Breast epithelium (tissue), 4 donors: ENCODE measurements around the gene LRRC58. TPM values are rescaled to one million over a fixed set of nuclear protein-coding genes. Genes with fewer than 3 reads are reported as not detected.
A peak's percentile ranks its signal among the peaks of the same experiment; 100 is the strongest.

ENCODE experiments used
- DNase-seq, 2 donors: peaks; one replicate each; pipeline ENCODE4 v3.0.0-alpha.2; 2019; ENCODE audit warnings: low spot score in 2 of 2
- H3K27ac ChIP-seq, 2 donors: fragments of 200-600 bp; sonication (generic) in 1 of 2; one replicate each; pipeline ENCODE4 v1.5.1; 2016 to 2019; ENCODE audit warnings: mild to moderate bottlenecking in 1 of 2
- H3K27me3 ChIP-seq, 2 donors: fragments of 200-600 bp; sonication (generic) in 1 of 2; one replicate each; pipeline versions ENCODE4 v1.5.1 to v1.6.0; 2017 to 2019; ENCODE audit warnings: control low read depth in 1 of 2, mild to moderate bottlenecking in 1 of 2
- H3K36me3 ChIP-seq: fragments of 200-600 bp; one replicate; pipeline ENCODE4 v1.5.1; 2019
- H3K4me1 ChIP-seq, 2 donors: fragments of 200-600 bp; sonication (generic); one replicate each; pipeline ENCODE4 v1.5.1; 2016 to 2019; ENCODE audit warnings: control low read depth in 1 of 2
- H3K4me3 ChIP-seq, 3 donors: fragments of 200-600 bp; sonication (generic); 1 replicate in 2 of 3; 2 replicates in 1 of 3; pipeline ENCODE4 v1.5.1; 2016 to 2019; ENCODE audit warnings: mild to moderate bottlenecking in 3 of 3, moderate library complexity in 2 of 3
- H3K9me3 ChIP-seq, 2 donors: fragments of 200-600 bp; sonication (generic) in 1 of 2; one replicate each; pipeline ENCODE4 v1.5.1; 2016 to 2019; ENCODE audit warnings: control low read depth in 1 of 2
- POLR2A ChIP-seq: fragments of 450-650 bp; IDR thresholded peaks from one replicate; pipeline ENCODE4 v1.6.1; 2016; ENCODE audit warnings: antibody characterized with exemption, mild to moderate bottlenecking, moderate library complexity
- POLR2AphosphoS5 ChIP-seq, 3 donors: sonication (generic); formaldehyde crosslinking; IDR thresholded peaks; one replicate each; pipeline ENCODE4 v1.6.1; 2017; ENCODE audit warnings: antibody characterized with exemption in 3 of 3
- intact Hi-C: fragments of 100-400 bp; cut with DNase I; formaldehyde crosslinking; loops from one replicate; pipeline ENCODE4 v1.15.1; 2023; ENCODE audit warnings: low total_unique reads
- total RNA-seq, 3 donors: library from RNA; depleted of rRNA; stranded (reverse); fragments of >200 nt; gene quantifications; one replicate each; pipeline ENCODE4 v1.1.0, GENCODE V29; 2016
- TF ChIP-seq, protein P1 (sequence below), 3 donors: fragments of 450-650 bp; IDR thresholded peaks; one replicate each; pipeline ENCODE4 v1.5.1; 2016 to 2017; ENCODE audit warnings: antibody characterized with exemption in 3 of 3, mild to moderate bottlenecking in 3 of 3, moderate library complexity in 3 of 3

The LRRC58 gene
- 10 to 100 TPM; 32.1 to 40.2 (median 40.1) TPM for total RNA-seq

DNA sequence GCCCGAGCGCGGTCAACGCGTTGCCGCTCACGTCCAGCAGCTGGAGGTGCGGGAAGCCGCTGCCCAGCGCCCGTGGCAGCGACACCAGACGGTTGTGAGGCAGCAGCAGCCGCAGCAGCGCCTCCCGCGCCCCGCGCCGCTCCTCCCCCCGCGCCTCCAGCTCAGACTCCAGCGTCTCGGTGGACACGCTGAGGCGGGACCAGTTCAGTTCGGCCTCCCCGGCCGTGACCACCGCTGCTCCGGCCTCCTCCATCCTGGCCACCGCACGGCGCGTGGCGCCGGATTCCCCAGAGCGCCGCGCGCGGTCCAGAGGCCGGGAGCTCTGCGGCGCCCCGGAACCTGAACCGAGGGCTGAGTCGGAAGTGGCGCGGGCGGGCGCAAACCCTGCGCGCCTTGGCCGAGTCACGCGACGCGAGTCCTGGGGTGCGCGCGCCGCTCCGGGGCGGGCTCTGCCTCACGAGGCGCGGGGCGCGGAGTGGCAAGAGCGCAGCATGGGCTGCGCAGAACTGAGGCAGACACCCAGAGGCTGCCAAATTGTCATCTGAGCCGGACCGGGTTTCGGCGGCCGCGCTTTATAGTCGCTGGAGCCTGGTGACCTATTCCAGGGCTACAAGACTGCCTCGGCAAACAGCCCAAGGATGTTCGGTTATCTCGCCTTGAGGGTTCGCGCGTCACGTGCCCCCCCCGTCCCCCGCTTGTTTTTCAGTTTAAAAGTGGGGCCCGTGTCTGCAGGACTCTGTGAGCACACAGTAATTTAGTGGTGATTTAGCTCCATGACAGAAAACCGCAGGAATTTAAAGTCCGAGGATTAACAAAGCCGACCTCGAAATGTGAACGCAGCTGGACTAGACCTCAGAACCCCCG is at the start of gene LRRC58:
LRRC58 (minus strand) TSS at position 364 of the 864 bp plus-strand sequence; CDS start at position 253, 111 bp downstream.
- intact Hi-C loops, result no loop called here
- Histone ChIP-seq H3K36me3 (no peaks in the 10 kb centered on the region), H3K27me3 (no peaks in the 10 kb centered on the region), H3K27ac (peak within 1 kb of the TSS; percentile 94 to 95), H3K9me3 (no peaks in the 10 kb centered on the region), H3K4me1 (peaks cover 0 to 4% of the 10 kb centered on the region in 2 donors), H3K4me3 (peak within 1 kb of the TSS; percentile 78 to 98 (median 85))
- peak; percentile 79 for DNase-seq
- TF ChIP-seq, protein P1, sequence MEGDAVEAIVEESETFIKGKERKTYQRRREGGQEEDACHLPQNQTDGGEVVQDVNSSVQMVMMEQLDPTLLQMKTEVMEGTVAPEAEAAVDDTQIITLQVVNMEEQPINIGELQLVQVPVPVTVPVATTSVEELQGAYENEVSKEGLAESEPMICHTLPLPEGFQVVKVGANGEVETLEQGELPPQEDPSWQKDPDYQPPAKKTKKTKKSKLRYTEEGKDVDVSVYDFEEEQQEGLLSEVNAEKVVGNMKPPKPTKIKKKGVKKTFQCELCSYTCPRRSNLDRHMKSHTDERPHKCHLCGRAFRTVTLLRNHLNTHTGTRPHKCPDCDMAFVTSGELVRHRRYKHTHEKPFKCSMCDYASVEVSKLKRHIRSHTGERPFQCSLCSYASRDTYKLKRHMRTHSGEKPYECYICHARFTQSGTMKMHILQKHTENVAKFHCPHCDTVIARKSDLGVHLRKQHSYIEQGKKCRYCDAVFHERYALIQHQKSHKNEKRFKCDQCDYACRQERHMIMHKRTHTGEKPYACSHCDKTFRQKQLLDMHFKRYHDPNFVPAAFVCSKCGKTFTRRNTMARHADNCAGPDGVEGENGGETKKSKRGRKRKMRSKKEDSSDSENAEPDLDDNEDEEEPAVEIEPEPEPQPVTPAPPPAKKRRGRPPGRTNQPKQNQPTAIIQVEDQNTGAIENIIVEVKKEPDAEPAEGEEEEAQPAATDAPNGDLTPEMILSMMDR (IDR thresholded peaks at IDR 0.05), result peak in 1 of 3 donors; percentile 9
- TF ChIP-seq POLR2A (peak; percentile 49), POLR2AphosphoS5 (IDR thresholded peaks at IDR 0.05) (peak; percentile 80 to 95 (median 93))

DNA sequence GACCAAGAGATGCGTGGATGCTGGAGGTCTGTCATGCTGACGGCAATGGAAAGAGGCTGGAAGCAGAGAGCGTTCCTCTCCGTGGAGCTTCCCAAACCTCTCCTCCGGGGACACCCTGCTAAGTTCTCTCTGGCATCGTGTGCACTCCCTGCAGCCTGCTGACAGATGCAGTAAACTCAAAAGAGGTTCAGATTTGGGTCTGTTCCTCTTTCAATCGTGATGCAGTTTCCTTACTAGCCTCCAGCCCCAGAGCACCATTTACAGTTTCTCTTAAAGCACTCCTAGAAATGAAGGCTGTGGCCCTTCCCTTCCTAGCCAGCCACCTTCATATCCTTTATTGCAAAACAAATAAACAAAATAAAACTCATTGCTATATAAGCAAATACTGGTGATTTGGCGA is 47.3 kb upstream of the LRRC58 start:
- Histone ChIP-seq H3K36me3 (peaks cover 9% of the 10 kb centered on the region), H3K4me3 (no peak overlapping the region), H3K9me3 (no peaks in the 10 kb centered on the region), H3K27ac (no peak overlapping the region), H3K27me3 (no peaks in the 10 kb centered on the region), H3K4me1 (no peaks in the 10 kb centered on the region)
- DNase-seq, result no peak
- TF ChIP-seq POLR2A (no peak), POLR2AphosphoS5 (IDR thresholded peaks at IDR 0.05) (no peak)
- TF ChIP-seq, protein P1 (IDR thresholded peaks at IDR 0.05), result no peak
- intact Hi-C loops, result no loop called here

DNA sequence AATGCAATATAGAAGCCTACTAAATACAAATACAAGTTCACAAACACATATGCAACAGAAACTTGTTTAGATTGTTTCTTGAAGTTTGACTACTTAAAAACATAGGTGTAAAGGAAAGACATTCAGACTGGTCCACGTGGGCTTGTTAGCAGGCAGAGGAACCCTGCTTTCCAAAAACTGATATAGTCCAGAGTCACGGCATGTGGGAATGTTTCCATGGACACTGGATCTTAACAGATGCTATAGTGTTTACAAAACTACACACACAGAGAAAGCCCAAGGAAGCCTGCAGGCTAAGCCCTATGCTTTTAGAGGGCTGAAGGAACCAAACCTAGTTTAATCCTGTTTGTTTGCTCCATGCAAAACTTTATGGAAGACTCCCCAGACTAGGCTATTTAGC is 45.2 kb upstream of the LRRC58 start:
- H3K9me3 ChIP-seq, result no peaks in the 10 kb centered on the region
- H3K4me1 ChIP-seq, result no peaks in the 10 kb centered on the region
- H3K27me3 ChIP-seq, result no peaks in the 10 kb centered on the region
- no peak for DNase-seq
- H3K36me3 ChIP-seq, result peaks cover 9% of the 10 kb centered on the region
- H3K27ac ChIP-seq, result no peak overlapping the region
- intact Hi-C loops, result no loop called here
- TF ChIP-seq, protein P1 (IDR thresholded peaks at IDR 0.05), result no peak
- no peak for TF ChIP-seq POLR2AphosphoS5 (IDR thresholded peaks at IDR 0.05)
- no peak for TF ChIP-seq POLR2A
- H3K4me3 ChIP-seq, result no peak overlapping the region

DNA sequence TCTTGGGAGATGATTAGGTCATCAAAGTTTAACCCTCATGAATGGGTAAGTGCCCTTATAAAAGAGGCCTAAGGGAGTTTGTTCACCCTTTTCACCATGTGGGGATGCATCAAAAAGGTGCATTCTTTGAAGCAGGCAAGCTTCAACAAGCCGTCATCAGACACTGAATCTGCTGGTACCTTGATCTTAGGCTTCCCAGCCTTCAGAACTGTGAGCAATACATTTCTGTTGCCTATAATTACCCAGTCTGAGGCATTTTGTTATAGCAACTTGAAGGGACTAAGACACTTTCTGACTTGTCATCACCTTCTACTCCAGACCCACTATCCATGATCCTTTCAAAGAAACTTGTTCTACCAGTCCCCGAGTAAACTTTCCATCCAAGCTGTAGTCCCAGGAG is 44.6 kb upstream of the LRRC58 start:
- Histone ChIP-seq H3K27ac (no peak overlapping the region), H3K27me3 (no peaks in the 10 kb centered on the region), H3K9me3 (no peaks in the 10 kb centered on the region), H3K4me1 (no peaks in the 10 kb centered on the region), H3K36me3 (peaks cover 9% of the 10 kb centered on the region), H3K4me3 (no peak overlapping the region)
- DNase-seq, result no peak
- TF ChIP-seq, protein P1 (IDR thresholded peaks at IDR 0.05), result no peak
- no peak for TF ChIP-seq POLR2A
- TF ChIP-seq POLR2AphosphoS5 (IDR thresholded peaks at IDR 0.05), result no peak
- intact Hi-C loops, result no loop called here

DNA sequence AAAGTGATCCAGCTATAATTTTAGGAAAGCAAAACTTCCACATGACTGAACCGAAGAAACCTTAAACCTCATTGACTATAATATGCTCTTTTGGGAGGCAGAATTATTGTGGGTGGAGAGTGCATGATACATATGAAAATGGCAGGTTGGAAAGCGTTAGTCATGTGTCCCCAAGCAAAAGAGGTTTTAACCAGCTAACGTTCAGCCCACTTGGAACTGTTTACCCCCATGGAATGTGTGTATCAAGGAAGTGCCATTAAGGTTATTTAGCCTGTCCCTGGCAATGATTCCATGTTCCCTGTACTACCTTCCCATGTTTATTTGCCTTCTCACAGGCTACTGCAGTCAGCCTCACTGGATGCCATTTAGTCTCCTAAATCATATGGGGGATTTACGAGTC is 44.1 kb upstream of the LRRC58 start:
- no peaks in the 10 kb centered on the region for H3K9me3 ChIP-seq
- no peak overlapping the region for H3K27ac ChIP-seq
- H3K36me3 ChIP-seq, result peaks cover 9% of the 10 kb centered on the region
- H3K4me1 ChIP-seq, result no peaks in the 10 kb centered on the region
- intact Hi-C loops, result no loop called here
- no peak overlapping the region for H3K4me3 ChIP-seq
- peak in 1 of 3 donors; percentile 15 for TF ChIP-seq POLR2AphosphoS5 (IDR thresholded peaks at IDR 0.05)
- TF ChIP-seq, protein P1 (IDR thresholded peaks at IDR 0.05), result no peak
- H3K27me3 ChIP-seq, result no peaks in the 10 kb centered on the region
- no peak for DNase-seq
